ENCODE results near the gene VANGL1.
A peak's percentile ranks its signal among the peaks of the same experiment; 100 is the strongest.
"Not testable (repeated sequence)": the region's sequence is repeated elsewhere in the genome, so short reads cannot be mapped to it uniquely, and the experiment has no call there.

Gene VANGL1

DNA sequence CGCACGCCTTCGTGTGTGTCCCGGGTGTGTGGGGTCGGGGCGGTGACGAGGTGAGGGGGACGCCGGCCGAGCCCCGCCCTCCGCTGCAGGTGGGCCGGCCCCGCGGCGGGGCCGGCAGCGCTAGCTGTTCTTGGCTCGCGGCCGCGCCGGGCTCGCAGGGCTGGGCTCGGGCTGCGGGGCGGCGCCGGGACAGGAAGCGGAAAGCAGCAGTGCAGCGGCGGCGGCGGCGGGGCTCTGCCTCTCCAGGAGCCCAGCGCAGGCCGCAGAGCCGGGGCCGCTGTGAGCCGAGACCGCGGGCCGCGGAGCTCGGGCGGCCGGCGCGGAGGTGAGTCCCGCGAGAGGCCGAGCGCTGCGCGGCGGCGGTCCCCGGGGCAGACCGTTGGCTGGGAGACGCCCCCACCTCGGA is at the start of gene VANGL1:
VANGL1 (plus strand) TSS at position 209 of the 406 bp plus-strand sequence. CDS start 9,444 bp downstream, outside the sequence.
- DNase-seq (ENCODE audit: low spot score), result peak; percentile 80

DNA sequence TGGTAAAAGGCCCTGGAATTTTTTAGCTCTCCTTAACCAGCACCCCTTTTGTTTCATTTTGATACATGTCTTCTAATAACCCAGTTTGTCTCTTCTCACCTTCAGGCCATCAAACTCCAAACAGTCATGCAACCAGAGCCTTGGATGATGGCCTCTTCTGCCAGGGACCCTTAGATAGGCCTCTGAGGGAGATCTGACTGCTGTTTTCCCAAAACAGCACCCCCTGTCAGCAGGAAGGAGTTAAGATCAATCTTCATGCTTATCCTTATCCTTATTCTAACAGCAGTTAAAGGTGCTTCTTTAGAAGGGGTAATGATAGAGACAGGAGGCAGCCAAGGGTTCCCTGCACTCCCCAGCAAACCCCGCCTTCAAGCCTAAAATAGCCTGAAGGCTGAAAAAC is 49.5 kb upstream of the VANGL1 start:
- no peak for DNase-seq (ENCODE audit: low spot score)

GRCh38 chr1:115593365-115594259 is 48.2 kb upstream of the VANGL1 start:
- no peak for DNase-seq (ENCODE audit: low spot score)

- DNase-seq (ENCODE audit: low spot score), result no peak
These were observed 47.2 kb upstream of the VANGL1 start for GRCh38 chr1:115594600-115594999.

GRCh38 chr1:115595279-115596079 is 46.3 kb upstream of the VANGL1 start:
- DNase-seq (ENCODE audit: low spot score), result peak; percentile 95

DNA sequence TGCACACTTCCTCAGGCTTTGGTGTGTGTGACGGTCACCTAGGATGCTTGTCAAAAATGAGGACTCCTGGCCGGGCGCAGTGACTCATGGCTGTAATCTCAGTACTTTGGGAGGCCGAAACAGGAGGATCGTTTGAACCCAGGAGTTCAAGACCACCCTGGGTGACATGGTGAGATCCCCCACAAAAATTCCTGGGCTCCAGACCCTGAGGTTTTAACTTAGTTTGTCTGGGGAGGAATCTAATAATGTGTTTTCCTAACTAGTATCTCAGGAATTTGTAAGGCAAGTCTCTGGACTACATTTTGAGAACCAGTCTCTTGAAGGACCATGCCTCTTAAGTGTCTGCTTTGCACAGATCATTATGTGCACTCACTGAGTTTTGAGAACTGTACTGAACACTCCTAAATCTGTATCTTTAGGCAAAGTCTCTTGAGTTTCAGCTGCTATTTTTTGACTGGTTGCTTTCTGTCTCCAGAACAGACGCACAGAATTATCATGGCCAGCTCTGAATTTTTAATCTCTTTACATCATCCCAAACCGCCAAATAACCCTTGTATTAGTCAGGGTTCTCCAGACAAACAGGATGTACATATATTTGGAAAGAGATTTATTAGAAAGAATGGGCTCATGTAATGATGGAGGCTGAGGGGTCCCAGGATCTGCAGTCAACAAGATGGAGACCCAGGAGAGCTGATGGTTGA is 45.5 kb upstream of the VANGL1 start:
- DNase-seq (ENCODE audit: low spot score), result no peak

DNA sequence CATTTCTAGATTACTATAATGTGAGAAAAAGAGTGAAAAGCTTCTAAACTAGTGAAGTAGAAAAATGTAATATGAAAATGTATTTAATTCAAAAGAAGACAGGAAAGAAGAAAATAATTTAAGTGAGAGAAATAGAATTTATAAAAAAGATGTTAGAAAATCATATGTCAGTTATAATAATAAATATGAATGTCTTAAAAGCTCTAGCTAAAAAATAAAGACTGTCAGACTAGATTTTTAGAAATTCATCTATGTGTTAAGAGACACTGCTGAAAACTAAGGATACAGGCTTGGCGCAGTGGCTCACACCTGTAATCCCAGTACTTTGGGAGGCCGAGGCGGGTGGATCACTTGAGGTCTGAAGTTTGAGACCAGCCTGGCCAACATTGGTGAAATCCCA is 37.3 kb upstream of the VANGL1 start:
- no peak for DNase-seq (ENCODE audit: low spot score)

DNA sequence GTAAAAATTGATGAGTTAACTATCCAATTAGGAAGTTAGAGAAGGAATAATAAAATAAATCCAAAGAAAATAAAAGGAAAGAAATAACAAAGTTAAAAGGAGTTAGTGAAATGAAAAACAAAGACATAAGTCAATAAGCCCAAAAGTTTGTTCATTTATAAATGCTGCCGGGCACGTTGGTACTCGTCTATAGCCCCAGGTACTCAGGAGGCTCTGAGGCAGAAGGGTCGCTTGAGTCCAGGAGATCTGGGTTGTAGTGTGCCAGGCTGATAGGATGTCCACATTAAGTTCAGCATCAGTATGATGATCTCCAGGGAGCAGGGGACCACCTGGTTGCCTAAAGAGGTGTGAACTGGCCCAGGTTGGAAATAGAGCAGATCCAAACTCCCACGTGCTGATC is 35.5 kb upstream of the VANGL1 start:
- no peak for DNase-seq (ENCODE audit: low spot score)

DNA sequence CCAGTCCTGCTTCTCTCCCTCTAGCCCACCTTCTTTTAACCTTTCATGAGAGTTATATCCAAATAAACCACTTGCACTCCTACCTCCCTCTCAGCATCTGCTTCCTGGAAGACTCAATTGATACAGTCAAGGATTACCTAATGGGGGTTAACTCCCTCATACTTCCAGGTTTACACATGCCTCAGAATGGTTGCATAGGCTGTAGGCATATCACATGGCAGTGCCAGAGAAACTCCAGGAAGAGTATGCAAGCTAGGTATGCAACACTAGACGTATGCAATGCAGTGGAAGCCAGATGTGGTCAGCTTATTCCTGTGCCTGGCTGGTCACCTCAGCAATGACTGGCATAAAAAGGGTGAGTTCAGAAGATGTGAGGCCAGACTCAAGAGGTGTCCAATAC is 32.7 kb upstream of the VANGL1 start:
- peak; percentile 45 for DNase-seq (ENCODE audit: low spot score)

DNA sequence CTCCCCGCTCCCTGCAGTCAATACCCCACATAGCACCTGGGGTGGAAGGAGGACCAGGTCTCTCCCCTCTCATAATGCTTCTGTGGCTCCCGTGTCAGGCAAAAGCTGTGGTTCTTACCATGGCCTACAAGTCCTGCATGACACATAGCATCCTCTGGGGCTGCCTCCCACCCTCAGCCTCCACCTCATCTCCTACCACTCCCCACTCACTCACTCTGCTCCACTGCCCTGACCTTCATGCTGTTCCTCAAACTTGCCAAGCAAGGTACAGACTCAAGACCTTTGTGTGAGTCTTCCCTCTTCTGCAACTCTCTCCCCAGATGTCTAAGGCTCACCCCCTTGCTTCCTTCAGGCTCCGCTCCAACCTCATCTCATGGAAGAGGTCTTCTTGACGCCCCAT is 28.0 kb upstream of the VANGL1 start:
- DNase-seq (ENCODE audit: low spot score), result no peak

DNA sequence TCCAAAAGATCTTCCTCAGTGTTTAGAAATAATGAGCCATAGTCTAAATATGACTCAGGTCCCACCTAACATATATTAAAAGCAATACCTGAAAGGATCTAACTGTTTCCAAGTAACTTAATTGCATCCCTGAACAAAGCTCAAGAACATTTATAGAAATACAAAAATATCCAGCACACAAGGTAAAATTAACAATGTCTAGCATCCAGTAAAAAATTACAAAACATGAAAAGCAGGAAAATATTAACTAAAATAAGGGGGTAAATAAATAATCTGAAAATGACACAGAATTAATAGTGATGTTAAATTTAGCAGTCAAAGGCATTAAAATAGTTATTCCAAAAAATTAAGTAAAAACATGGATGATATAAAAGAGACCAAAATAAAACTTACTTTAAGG is 21.3 kb upstream of the VANGL1 start:
- no peak for DNase-seq (ENCODE audit: low spot score)

DNA sequence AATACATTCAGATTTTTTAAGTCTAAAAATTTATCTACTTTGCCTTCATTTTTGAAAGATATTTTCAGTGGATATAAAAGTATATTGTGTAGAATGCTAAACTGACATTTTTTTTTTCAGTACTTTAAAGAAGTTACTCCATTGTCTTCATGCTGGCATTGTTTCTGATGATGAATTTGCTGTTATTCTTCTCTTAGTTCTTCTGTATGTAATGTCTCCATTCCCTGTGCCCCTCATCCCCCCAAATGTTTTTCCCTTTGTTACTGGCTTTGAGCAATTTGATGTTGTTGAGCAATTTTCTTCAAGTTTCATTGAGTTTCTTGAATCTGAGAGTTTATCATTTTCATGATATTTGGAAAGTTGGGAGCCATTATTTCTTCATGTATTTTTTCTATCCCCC is 20.8 kb upstream of the VANGL1 start:
- DNase-seq (ENCODE audit: low spot score), result no peak

GRCh38 chr1:115624859-115625258 is 16.9 kb upstream of the VANGL1 start:
- no peak for DNase-seq (ENCODE audit: low spot score)

- no peak for DNase-seq (ENCODE audit: low spot score)
These were observed 11.4 kb upstream of the VANGL1 start for GRCh38 chr1:115630342-115630741.

DNA sequence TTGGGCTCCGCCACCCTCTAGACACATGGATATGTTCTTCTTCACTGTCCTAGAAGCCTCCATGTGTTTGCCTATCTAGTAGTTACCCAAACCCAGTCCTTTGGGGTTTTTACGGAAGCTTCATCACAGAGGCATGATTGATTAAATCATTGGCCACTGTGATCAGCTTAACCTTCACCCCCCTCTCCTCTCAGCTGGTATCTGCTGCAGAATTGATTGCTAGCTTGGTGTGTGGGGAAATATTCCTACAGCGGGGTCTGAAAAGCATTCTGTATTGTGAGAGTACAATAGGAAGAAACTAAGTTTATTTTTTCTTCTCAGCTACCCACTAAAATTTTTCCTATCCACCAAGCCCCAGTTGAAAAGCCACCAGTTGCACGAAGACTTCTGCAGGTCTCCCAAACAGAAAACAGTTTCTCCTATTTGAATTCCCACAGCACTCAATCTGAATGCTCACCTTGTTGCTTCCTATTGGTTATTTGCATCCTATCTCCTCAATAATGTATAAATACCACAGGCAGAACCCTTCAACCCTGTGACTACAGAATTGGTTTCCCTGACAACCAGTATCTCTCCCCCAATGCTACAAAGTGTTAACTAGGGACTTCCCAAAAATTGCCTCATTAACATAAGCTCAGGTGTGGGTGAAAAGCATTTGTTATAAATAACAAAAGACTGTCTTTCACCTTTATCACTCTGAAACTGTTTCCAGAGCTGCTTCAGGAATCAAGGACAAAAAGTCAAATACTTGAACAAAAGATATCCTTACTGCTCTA is 9.3 kb upstream of the VANGL1 start:
- no peak for DNase-seq (ENCODE audit: low spot score)

GRCh38 chr1:115633606-115634005 is 8.2 kb upstream of the VANGL1 start:
- DNase-seq (ENCODE audit: low spot score), result not testable (repeated sequence)

DNA sequence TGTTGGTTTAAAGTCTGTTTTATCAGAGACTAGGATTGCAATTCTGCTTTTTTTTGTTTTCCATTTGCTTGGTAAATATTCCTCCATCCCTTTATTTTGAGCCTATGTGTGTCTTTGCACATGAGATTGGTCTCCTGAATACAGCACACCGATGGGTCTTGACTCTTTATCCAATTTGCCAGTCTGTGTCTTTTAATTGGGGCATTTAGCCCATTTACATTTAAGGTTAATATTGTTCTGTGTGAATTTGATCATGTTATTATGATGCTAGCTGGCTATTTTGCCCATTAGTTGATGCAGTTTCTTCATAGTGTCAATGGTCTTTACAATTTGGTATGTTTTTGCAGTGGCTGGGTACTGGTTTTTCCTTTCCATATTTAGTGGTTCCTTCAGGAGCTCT is 4.5 kb upstream of the VANGL1 start:
- DNase-seq (ENCODE audit: low spot score), result not testable (repeated sequence)

- no peak for DNase-seq (ENCODE audit: low spot score)
These were observed 1.4 kb upstream of the VANGL1 start for GRCh38 chr1:115640384-115640783.

DNA sequence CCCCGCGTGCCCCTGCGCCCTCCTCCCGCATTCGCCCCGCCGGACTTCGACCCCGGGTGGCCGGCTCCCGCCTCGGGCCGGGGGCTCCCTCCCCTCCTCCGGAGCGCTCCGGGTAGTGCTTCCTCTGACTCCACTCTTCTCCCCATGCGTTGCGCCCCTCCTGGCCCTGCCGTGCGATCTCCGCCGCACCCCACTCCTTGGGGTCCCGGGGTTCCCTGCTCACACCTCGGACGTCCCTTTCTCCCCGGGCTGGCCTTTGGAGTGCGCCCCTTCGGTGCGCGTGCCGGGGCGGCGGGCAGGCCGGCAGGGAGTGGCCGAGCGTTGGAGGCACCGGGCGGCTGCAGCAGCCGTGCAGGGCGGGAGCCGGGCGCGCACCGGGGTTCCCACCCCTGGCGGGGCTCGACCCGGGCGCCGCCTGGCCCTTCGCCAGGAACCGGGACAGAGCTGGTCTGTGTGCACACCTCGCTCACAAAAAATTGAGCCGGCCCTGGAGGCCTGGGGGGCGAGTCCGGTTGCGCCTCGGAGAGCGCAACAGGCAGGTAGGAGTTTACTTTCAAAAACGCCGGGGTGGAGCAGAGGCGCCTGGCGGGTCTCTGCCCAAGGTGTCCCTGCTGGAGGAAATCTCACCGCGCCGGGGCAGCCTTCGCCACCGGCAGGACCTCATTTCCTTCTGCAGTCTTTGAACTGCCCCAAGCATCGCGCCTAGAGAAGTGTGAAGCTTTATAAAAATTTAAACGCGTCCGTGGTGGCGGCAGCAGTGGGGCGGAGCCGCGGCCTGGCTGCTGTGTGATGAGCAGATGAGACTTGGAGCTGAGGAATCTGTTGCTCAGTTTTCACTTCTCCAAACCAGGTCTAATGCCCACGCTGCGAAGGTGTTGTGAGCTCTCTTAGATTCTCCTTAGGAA is 650 bp downstream of the VANGL1 start:
- DNase-seq (ENCODE audit: low spot score), result peak; percentile 79

GRCh38 chr1:115643225-115643624 is 1.5 kb downstream of the VANGL1 start:
- no peak for DNase-seq (ENCODE audit: low spot score)

DNA sequence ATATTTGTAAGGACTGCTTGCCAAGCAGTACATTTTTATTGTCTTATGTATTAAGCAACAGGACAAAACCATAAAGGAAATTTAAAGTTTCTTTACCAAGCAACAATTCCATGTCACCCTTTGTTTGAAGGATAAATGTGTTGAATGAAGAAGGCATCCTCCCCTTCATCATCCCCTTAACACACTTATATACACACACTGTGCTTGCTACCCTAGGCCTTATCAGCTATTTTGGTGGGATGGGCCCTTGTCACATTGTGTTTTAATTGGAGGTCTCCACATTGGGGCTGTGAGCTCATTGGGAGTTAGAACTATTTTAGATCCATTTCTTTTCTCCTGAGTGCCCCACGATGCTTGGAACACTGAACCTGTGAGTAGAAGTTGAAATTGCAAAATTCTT is 1.9 kb downstream of the VANGL1 start:
- no peak for DNase-seq (ENCODE audit: low spot score)

Data from kidney tubule cell (primary cell).